HL-60 (cell line): ENCODE data around the gene HRCT1.
"Not testable (repeated sequence)": the region's sequence is repeated elsewhere in the genome, so short reads cannot be mapped to it uniquely, and the experiment has no call there.

Experiments
- DNase-seq, 2 experiments: peaks; one replicate each; pipeline ENCODE4 v3.0.0-alpha.2; 2010 to 2020; ENCODE audit warnings: low read depth in 1 of 2, low spot score in 1 of 2
- H3K27ac ChIP-seq: fragments of 250-450 bp; sonication (Bioruptor Pico); replicated peaks from 2 replicates; pipeline ENCODE4 v1.5.1; 2020; ENCODE audit warnings: mild to moderate bottlenecking, moderate library complexity
- H3K27me3 ChIP-seq: fragments of 250-450 bp; sonication (Bioruptor Pico); 2 replicates; pipeline ENCODE4 v1.5.1; 2021; ENCODE audit warnings: mild to moderate bottlenecking, moderate library complexity; ENCODE audit not compliant: insufficient read depth, poor library complexity, severe bottlenecking
- H3K4me3 ChIP-seq: replicated peaks from 2 replicates; pipeline ENCODE4 v1.5.1; 2011; ENCODE audit warnings: mild to moderate bottlenecking, control low read depth, low read length; ENCODE audit not compliant: insufficient read depth
- CTCF ChIP-seq: IDR thresholded peaks from one replicate; pipeline ENCODE4 v1.5.1; 2011; ENCODE audit warnings: low read length, control low read depth, inconsistent platforms; ENCODE audit not compliant: insufficient read depth
- GABPA ChIP-seq: IDR thresholded peaks from 2 replicates; pipeline ENCODE4 v1.6.1; 2012; ENCODE audit warnings: low read depth
- POLR2AphosphoS5 ChIP-seq: IDR thresholded peaks from 2 replicates; pipeline ENCODE4 v1.6.1; 2012; ENCODE audit warnings: low read depth
- REST ChIP-seq: IDR thresholded peaks from 2 replicates; pipeline ENCODE4 v1.6.1; 2012; ENCODE audit warnings: low read depth; ENCODE audit not compliant: insufficient replicate concordance
- SPI1 ChIP-seq: IDR thresholded peaks from 2 replicates; pipeline ENCODE4 v1.6.1; 2012; ENCODE audit warnings: low read depth, mild to moderate bottlenecking, borderline replicate concordance

HRCT1 gene

GRCh38 chr9:35932735-35933134 lies 26.7 kb downstream of the HRCT1 start:
- no peak for DNase-seq
- Histone ChIP-seq H3K4me3 (no peak overlapping the region), H3K27ac (no peak overlapping the region), H3K27me3 (no peaks in the 10 kb centered on the region)
- TF ChIP-seq POLR2AphosphoS5 (no peak), GABPA (no peak), CTCF (no peak), SPI1 (no peak), REST (no peak)

GRCh38 chr9:35933550-35934067 lies 27.6 kb downstream of the HRCT1 start:
- Histone ChIP-seq H3K4me3 (no peak overlapping the region), H3K27ac (no peak overlapping the region), H3K27me3 (no peaks in the 10 kb centered on the region)
- no peak for TF ChIP-seq GABPA
- DNase-seq = no peak

- not testable (repeated sequence) for DNase-seq, H3K27me3 ChIP-seq, H3K27ac ChIP-seq, H3K4me3 ChIP-seq
Measured at GRCh38 chr9:35934069-35934468, 28.1 kb downstream of the HRCT1 start.

- Histone ChIP-seq H3K27me3 (no peaks in the 10 kb centered on the region), H3K27ac (no peak overlapping the region), H3K4me3 (no peak overlapping the region)
- no peak for DNase-seq
- TF ChIP-seq CTCF (no peak), POLR2AphosphoS5 (no peak), GABPA (no peak), REST (no peak), SPI1 (no peak)
Measured at GRCh38 chr9:35935261-35935660, 29.3 kb downstream of the HRCT1 start.

- no peak overlapping the region for H3K27ac ChIP-seq
Measured at GRCh38 chr9:35935755-35936509, 29.9 kb downstream of the HRCT1 start.

More at GRCh38 chr9:35935755-35936509, 29.9 kb downstream of the HRCT1 start:
- TF ChIP-seq SPI1 (no peak), REST (no peak), CTCF (no peak), POLR2AphosphoS5 (no peak), GABPA (no peak)
- H3K27me3 ChIP-seq = no peaks in the 10 kb centered on the region
- no peak for DNase-seq
- no peak overlapping the region for H3K4me3 ChIP-seq
